GM19395 (cell line): ENCODE data around the gene ZNF267.
A peak's percentile ranks its signal among the peaks of the same experiment; 100 is the strongest.
"Not testable (repeated sequence)": the region's sequence is repeated elsewhere in the genome, so short reads cannot be mapped to it uniquely, and the experiment has no call there.

Experiments
- ATAC-seq: cut with Tn5 transposase; IDR thresholded peaks from one replicate; pipeline ENCODE4 v1.9.1; 2021; ENCODE audit warnings: mild to moderate bottlenecking, moderate library complexity; ENCODE audit not compliant: unreplicated experiment

The ZNF267 gene

GRCh38 chr16:31877876-31878642, 4.5 kb downstream of the ZNF267 start:
- ATAC-seq, result no peak

- no peak for ATAC-seq
Measured at GRCh38 chr16:31879937-31880321, 6.3 kb downstream of the ZNF267 start.

GRCh38 chr16:31880322-31880979, 6.8 kb downstream of the ZNF267 start:
- peak; percentile 46 for ATAC-seq

GRCh38 chr16:31886227-31886626, 12.6 kb downstream of the ZNF267 start:
- ATAC-seq, result no peak

GRCh38 chr16:31888735-31889134, 15.1 kb downstream of the ZNF267 start:
- ATAC-seq, result no peak

GRCh38 chr16:31892111-31892510, 18.5 kb downstream of the ZNF267 start:
- not testable (repeated sequence) for ATAC-seq

- ATAC-seq, result no peak
Measured at GRCh38 chr16:31893824-31894223, 20.2 kb downstream of the ZNF267 start.

GRCh38 chr16:31897283-31897682, 23.7 kb downstream of the ZNF267 start:
- ATAC-seq, result no peak

- no peak for ATAC-seq
Measured at GRCh38 chr16:31899505-31899904, 25.9 kb downstream of the ZNF267 start.

- ATAC-seq, result not testable (repeated sequence)
Measured at GRCh38 chr16:31904571-31904970, 31.0 kb downstream of the ZNF267 start.

GRCh38 chr16:31913668-31914067, 40.1 kb downstream of the ZNF267 start:
- no peak for ATAC-seq

- ATAC-seq, result no peak
Measured at GRCh38 chr16:31916056-31916488, 42.5 kb downstream of the ZNF267 start.

GRCh38 chr16:31920373-31920772, 46.8 kb downstream of the ZNF267 start:
- no peak for ATAC-seq

- not testable (repeated sequence) for ATAC-seq
Measured at GRCh38 chr16:31951806-31952205, 78.2 kb downstream of the ZNF267 start.

GRCh38 chr16:31952206-31952605, 78.6 kb downstream of the ZNF267 start:
- not testable (repeated sequence) for ATAC-seq

GRCh38 chr16:31956221-31956620, 82.6 kb downstream of the ZNF267 start:
- not testable (repeated sequence) for ATAC-seq

GRCh38 chr16:31960186-31960910, 86.7 kb downstream of the ZNF267 start:
- not testable (repeated sequence) for ATAC-seq
